H1 (cell line): Measurements from ENCODE around the gene CFAP92.

ENCODE experiments used
- ATF2 ChIP-seq: IDR thresholded peaks from 2 replicates; pipeline ENCODE4 v1.6.1; 2012; ENCODE audit warnings: low read length, inconsistent platforms
- TF ChIP-seq, protein P1 (sequence below), 3 experiments: IDR thresholded peaks; 1 replicate in 2 of 3; 2 replicates in 1 of 3; pipeline versions ENCODE4 v1.5.1 to v1.6.1; 2011; ENCODE audit warnings: low read length in 3 of 3, mild to moderate bottlenecking in 3 of 3, inconsistent platforms in 2 of 3, low read depth in 1 of 3, moderate library complexity in 1 of 3; ENCODE audit not compliant: insufficient read depth in 1 of 3; ENCODE audit errors: control extremely low read depth in 1 of 3

- TF ChIP-seq ATF2: no peak
- TF ChIP-seq, protein P1, sequence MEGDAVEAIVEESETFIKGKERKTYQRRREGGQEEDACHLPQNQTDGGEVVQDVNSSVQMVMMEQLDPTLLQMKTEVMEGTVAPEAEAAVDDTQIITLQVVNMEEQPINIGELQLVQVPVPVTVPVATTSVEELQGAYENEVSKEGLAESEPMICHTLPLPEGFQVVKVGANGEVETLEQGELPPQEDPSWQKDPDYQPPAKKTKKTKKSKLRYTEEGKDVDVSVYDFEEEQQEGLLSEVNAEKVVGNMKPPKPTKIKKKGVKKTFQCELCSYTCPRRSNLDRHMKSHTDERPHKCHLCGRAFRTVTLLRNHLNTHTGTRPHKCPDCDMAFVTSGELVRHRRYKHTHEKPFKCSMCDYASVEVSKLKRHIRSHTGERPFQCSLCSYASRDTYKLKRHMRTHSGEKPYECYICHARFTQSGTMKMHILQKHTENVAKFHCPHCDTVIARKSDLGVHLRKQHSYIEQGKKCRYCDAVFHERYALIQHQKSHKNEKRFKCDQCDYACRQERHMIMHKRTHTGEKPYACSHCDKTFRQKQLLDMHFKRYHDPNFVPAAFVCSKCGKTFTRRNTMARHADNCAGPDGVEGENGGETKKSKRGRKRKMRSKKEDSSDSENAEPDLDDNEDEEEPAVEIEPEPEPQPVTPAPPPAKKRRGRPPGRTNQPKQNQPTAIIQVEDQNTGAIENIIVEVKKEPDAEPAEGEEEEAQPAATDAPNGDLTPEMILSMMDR (IDR thresholded peaks at IDR 0.05; ENCODE audit: control extremely low read depth in 1 of 3, insufficient read depth in 1 of 3, low read depth in 1 of 3, low read length in 3 of 3): no peak
Measured at GRCh38 chr3:128965280-128965679, 28.6 kb downstream of the CFAP92 start.
